ENCODE results near the gene ZBTB7B.

Gene ZBTB7B

DNA sequence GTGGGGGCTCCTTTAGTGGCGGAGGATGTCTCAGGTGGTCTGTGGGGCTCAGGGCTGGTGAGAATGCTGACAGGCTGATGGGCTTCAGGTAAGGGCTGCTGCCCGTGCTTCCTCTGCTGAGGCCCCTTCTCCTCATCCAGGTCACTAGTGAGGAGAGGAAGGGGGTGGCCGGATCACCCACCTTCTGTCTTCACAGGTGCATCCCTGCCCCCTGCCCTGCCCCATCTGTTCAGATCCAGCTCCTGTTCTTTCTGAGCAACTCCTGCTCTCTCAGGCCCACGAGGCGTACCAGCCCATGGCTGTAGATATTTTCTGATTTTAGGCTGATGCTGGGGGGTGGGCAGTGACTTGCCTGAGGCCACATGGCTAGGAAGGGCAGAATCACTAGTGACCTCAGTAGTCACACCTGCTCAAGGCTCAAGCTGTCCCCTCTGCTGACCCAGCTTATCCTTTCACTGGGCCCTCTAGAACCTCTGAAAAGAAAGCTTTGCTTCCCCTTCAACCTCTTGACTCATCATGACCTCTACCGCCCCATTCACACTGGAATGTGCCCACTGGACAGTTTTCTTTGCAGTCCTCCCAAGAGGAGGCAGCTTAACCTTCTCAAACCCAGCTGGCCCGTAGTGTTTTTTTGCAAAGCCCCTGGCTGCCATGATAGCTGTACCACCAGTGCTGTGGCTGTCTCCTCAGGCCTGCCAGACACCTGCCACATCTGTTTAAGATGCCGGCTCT is 16.2 kb downstream of the ZBTB7B start:
- no peak for DNase-seq

- no peak for DNase-seq
Measured at GRCh38 chr1:155019377-155020245, 17.0 kb downstream of the ZBTB7B start.

DNA sequence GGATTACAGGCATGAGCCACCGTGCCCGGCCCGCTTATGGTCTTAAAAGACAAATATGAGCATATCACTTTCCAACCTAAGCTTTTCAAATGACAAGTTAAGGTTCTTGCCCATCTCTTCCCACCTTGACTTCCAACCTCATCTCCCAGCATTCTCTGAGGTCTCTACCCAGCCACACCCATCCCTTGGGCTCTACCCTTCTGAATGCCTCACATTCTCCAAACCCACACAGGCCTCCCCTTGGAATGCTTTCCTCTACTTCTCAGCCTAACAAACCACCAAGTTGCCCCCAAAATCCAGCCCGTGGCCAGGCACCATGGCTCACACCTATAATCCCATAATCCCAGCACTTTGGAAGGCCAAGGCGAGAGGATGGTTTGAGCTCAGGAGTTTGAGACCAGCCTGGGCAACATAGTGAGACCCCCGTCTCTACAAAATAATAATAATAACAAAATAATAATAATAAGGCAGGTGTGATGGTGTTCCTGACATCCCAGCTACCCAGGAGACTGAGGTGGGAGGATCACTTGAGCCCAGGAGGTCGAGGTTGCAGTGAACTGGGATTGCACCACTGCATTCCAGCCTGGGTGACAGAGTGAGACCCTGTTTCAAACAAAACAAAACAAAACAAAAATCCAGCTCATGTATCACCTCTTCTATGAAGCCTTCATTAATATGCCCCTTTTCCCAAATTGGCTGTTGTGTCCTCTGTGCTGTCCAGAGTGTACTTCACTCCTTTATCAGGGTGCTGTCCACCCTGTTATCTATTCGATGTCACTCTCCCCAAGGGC is 19.7 kb downstream of the ZBTB7B start:
- DNase-seq, result no peak

- no peak for DNase-seq
Measured at GRCh38 chr1:155022927-155023236, 20.3 kb downstream of the ZBTB7B start.

GRCh38 chr1:155023627-155024026 is 21.0 kb downstream of the ZBTB7B start:
- no peak for DNase-seq

DNA sequence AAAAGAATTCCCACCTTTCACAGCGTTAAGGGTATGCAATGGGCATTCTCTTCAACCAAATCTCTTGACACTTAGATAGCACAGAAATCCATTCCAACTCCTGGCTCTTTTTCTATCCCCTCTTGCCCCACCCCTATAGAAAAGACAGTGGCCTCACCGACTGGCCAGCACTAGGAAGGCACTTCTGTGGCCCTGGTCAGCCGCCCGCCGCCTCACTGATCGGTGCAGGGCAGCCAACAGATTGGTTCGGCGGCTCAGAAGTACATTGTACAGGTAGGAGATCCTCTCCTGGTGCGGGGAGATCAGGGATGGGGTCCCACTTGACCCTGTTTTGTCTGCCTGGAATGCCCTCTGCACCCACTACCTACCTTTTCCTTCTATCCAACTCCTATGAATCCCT is 21.7 kb downstream of the ZBTB7B start:
- DNase-seq, result no peak

GRCh38 chr1:155026154-155026553 is 23.6 kb downstream of the ZBTB7B start:
- DNase-seq, result no peak

- DNase-seq, result no peak
Measured at GRCh38 chr1:155026588-155026987, 24.0 kb downstream of the ZBTB7B start.

DNA sequence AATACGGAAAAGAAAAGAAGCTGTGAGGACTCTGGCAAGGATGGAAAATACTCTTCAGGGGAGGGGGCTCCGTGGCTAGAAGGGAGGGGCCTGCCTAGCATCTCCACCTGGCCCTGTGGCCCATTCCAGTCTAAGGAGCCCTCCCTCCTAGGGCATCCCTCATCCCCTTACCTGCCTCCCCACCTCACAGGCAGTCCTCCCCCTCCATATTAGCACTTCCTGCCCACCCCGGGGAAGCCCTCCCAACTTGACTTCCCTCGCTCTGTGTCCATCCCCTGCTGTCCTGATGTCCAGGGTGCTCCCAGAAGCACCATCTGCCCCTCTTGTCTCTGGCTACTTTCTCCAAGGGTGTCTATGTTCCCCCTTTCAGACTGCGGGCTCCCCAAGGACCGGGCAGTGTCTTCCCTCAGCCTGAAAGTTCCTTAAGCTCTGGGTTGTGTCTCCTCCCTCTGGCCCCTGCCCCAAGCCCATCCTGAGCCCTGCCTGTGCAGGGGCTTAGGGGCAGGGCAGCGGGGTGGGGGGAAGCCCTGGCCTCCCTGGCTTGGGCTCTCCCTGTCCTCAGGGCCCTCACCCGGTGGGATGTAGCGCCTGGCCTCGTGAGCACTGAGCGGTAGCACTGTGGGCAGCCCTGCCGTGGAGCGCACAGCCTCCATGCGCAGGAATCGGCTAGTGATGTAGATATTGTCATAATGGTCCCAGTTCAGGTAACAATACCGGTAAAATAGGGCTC is 27.1 kb downstream of the ZBTB7B start:
- no peak for DNase-seq

DNA sequence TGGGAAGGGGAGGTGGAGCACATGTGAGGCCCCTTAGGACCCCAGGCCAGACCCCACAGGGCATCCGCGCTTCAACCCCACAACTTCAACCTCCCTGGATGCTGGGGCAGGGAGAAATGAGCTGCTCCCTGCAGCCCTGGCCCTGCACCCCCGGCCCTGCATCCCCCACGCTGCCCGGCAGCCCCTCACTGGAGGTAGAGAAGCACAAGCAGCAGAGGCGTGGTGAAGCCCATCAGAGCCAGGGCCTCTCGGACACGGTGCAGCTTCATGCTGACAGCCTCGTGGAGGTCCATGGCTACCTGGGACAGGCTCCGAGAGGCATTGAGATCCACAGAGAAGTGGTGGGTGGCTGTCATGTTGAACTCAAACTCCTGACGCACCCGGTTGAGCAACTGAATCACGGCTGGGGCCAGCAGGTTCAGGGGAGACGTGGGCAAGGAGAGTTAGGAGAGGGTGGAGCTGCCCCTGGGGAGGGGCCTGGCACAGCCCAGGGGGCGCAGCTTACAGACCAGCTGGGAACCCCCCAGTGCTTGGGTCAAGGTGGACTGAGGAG is 27.7 kb downstream of the ZBTB7B start:
- no peak for DNase-seq

GRCh38 chr1:155030899-155031298 is 28.3 kb downstream of the ZBTB7B start:
- no peak for DNase-seq

- no peak for DNase-seq
Measured at GRCh38 chr1:155032886-155033285, 30.3 kb downstream of the ZBTB7B start.

DNA sequence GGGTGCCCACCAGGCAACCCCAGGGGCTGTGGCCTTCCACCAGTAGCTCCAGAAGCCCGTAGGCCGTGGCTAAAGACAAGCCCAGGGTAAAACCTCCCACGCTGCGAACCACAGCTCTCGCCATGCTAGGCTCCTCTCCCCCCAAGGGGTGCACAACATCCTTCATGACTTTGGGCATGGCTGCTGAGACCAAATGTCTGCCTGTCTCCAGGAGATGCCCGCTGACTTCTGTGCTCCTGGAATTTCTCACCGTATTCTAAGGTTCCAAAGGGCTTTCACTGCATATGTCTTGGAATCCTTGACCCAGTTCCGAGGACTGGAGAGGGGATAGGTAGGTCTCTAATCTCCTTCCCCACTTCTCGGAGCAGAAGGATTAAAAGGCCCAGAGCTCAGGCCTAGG is 30.9 kb downstream of the ZBTB7B start, which contains the start of the genes DCST1 and DCST2:
DCST1 (plus strand) TSS at position 301 of the 400 bp plus-strand sequence. CDS start 213 bp downstream, outside the sequence.
DCST2 (minus strand) TSS at position 258 of the 400 bp plus-strand sequence; CDS start at position 178, 80 bp downstream.
- no peak for DNase-seq

DNA sequence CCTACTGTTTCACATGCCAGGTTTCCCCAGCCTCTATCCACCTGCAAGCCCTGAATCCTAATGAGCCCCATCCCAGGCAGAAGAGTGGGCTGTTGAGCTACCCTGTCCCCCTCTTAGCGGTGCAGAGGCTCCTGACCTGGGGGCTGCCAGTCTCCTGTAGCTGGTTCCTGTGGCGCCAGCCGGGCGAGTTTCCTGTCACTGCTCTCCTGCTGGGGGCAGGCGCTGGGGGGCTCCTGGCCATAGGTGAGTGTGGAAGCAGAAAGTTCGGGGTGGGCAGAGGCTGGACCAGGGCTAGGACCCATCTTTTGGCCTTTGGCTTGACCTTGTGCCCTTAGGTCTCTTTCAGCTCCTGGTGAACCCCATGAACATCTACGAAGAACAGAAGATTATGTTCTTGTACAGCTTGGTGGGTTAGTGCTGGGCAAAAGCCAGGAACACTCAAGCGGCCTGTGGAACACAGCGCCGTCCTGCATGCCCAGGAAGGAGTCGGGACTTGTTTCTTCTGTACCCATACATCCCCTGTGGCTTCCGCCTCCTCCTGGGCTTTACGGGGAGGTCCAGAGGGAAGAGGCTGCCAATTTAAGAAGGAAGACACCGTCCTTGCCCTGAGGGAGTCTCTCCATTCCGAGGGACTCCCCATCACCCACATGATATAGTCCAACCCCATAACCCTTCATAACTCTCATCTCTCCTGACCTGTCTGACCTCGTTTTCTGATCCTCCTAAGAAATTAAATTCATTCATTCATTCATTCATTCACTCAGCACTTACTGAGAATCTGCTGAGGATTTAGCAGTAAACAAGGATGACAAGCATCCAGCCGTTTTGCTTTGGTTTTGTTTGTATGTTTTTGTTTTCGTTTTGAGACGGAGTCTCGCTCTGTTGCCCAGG is 32.0 kb downstream of the ZBTB7B start:
- no peak for DNase-seq

DNA sequence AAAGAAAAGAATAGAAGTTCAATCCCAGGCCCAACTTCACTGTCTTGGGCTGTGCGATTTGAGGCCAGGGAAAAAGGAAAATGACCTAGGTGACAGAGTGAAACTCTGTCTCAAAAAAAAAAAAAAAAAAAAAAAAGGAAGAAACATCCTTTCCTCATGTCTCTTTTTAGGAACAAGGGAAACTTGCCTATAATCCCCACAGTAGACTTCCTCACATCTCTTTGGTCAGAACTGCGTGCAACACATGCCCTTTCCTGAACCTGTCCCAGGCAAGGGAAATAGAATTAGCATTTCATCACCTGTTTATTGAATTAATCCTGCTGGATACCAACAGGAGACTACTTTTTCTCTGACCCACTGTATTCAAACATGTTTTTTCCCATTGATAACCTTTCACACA is 33.3 kb downstream of the ZBTB7B start:
- no peak for DNase-seq

DNA sequence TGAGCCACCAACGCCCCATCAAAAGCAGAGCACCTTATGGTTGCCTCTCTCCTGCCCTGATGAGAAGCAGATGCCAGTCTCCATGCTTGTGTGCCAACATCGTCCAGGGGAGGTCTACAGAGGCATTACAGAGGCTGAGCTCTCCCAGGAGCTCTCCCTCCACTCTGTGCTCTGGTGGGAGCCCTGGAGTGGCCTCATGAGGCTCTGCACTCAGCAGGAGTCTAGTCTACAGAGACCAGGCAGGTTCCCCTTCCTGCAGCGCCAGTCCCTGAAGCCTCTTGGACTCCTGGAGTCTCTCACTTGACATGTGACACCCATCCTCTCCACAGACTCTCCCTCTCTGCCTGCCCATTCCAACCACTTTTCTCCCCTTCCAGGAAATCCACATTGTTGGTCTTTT is 34.4 kb downstream of the ZBTB7B start:
- DNase-seq, result no peak

GRCh38 chr1:155037851-155038441 is 35.3 kb downstream of the ZBTB7B start:
- no peak for DNase-seq

GRCh38 chr1:155038602-155039307 is 36.2 kb downstream of the ZBTB7B start:
- DNase-seq, result no peak

DNA sequence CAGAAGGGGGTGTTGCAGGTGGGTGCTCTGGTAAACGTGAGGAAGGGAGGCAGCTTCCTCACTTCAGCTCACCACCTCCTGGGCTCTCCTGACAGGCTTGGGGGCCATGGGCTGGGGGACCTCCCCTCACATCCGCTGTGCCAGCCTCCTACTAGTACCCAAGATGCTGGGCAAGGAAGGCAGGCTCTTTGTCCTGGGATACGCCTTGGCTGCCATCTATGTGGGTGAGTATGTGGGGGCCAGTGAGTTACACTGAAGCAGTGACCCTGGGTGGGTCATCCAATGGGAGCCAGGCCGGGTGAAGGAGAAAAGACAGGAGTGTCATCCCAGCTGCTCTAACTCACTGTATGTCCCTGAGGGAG is 36.7 kb downstream of the ZBTB7B start:
- no peak for DNase-seq

Data from central memory CD4-positive, alpha-beta T cell (primary cell).